Ovary (tissue), 3 donors: ENCODE data around the gene CDKAL1.

Experiments used
- EP300 ChIP-seq: sonication (generic); formaldehyde crosslinking; IDR thresholded peaks from one replicate; pipeline ENCODE4 v1.6.1; 2017; ENCODE audit warnings: antibody characterized with exemption
- POLR2A ChIP-seq: fragments of 450-650 bp; IDR thresholded peaks from one replicate; pipeline ENCODE4 v1.6.1; 2017; ENCODE audit warnings: antibody characterized with exemption, mild to moderate bottlenecking, moderate library complexity
- TF ChIP-seq, protein P1 (sequence below), 3 donors: fragments of 450-650 bp in 2 of 3; fragments of 200-600 bp in 1 of 3; IDR thresholded peaks; one replicate each; pipeline versions ENCODE4 v1.5.1 to v1.8.0; 2016 to 2022; ENCODE audit warnings: antibody characterized with exemption in 3 of 3, mild to moderate bottlenecking in 1 of 3
- donor health status: DM: no; HTN: no; CAD: no.

DNA sequence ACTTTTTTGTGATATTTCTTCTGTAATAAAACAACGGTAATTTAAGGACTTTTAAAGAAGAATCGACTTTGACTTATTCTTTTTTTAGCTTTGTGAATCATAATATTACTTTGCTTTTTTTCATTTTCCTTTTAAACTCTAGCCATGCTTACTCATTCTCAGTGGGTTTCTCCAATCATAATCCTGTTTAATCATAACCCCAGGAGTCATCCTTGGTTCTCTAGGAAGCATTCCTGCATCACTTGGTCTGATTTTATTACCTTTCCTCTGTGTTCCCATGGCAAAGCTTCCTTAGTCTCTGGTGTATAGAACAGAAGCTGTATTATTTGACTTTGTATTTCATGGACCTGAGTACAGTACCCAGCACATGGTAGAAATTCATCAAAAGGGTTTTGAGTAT, 223.5 kb downstream of the CDKAL1 start:
- TF ChIP-seq, protein P1, sequence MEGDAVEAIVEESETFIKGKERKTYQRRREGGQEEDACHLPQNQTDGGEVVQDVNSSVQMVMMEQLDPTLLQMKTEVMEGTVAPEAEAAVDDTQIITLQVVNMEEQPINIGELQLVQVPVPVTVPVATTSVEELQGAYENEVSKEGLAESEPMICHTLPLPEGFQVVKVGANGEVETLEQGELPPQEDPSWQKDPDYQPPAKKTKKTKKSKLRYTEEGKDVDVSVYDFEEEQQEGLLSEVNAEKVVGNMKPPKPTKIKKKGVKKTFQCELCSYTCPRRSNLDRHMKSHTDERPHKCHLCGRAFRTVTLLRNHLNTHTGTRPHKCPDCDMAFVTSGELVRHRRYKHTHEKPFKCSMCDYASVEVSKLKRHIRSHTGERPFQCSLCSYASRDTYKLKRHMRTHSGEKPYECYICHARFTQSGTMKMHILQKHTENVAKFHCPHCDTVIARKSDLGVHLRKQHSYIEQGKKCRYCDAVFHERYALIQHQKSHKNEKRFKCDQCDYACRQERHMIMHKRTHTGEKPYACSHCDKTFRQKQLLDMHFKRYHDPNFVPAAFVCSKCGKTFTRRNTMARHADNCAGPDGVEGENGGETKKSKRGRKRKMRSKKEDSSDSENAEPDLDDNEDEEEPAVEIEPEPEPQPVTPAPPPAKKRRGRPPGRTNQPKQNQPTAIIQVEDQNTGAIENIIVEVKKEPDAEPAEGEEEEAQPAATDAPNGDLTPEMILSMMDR (IDR thresholded peaks at IDR 0.05), result no peak
- no peak for TF ChIP-seq POLR2A
- no peak for TF ChIP-seq EP300
